RWPE1 (cell line): ENCODE results near the gene CTSO.

Experiments used
- CTCF ChIA-PET: fragments of 350-600 bp; sonication (Branson Sonifier 250); formaldehyde crosslinking; extraction: SDS; loops from one replicate; lab custom pipeline; 2021; lab: Yijun Ruan, JAX
- POLR2A ChIA-PET: fragments of 400-600 bp; formaldehyde crosslinking; extraction: SDS; loops from one replicate; lab custom pipeline; 2020; ENCODE audit warnings: antibody characterized with exemption; ENCODE audit not compliant: low non-redundant PET; lab: Yijun Ruan, JAX
- DNase-seq: peaks from one replicate; pipeline ENCODE4 v3.0.0; 2012; ENCODE audit warnings: low spot score
- H3K27ac ChIP-seq: fragments of 450-650 bp; 2 replicates; pipeline ENCODE4 v1.5.1; 2017
- TF ChIP-seq, protein P1 (sequence below): fragments of 450-650 bp; conservative IDR thresholded peaks from 2 replicates; pipeline ENCODE4 v1.5.1; 2017; ENCODE audit warnings: low read depth, mild to moderate bottlenecking

CTSO gene

DNA sequence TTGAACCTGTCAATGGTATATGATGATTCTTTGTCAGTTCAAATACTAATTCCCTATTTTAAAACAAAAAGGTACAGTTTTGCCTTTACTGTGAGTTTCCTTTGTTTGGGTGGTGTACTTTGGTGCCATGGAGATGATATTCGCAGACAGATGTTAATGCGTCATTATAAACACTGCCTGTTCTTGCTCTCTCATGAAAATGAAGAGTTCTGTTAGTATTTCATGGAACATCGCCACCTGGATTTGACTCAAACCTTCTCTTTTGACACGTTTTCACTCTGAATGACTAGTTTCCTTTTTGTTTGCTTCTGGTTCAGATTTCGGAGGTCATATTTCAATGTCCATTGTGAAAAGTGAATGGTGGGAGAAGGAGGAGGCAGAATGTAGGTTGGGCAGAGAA, 6.9 kb upstream of the CTSO start:
- ChIA-PET CTCF (no interaction called here), POLR2A (no interaction called here)
- TF ChIP-seq, protein P1, sequence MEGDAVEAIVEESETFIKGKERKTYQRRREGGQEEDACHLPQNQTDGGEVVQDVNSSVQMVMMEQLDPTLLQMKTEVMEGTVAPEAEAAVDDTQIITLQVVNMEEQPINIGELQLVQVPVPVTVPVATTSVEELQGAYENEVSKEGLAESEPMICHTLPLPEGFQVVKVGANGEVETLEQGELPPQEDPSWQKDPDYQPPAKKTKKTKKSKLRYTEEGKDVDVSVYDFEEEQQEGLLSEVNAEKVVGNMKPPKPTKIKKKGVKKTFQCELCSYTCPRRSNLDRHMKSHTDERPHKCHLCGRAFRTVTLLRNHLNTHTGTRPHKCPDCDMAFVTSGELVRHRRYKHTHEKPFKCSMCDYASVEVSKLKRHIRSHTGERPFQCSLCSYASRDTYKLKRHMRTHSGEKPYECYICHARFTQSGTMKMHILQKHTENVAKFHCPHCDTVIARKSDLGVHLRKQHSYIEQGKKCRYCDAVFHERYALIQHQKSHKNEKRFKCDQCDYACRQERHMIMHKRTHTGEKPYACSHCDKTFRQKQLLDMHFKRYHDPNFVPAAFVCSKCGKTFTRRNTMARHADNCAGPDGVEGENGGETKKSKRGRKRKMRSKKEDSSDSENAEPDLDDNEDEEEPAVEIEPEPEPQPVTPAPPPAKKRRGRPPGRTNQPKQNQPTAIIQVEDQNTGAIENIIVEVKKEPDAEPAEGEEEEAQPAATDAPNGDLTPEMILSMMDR, result no peak
- H3K27ac ChIP-seq, result no peak overlapping the region
- DNase-seq, result peak; percentile 8

DNA sequence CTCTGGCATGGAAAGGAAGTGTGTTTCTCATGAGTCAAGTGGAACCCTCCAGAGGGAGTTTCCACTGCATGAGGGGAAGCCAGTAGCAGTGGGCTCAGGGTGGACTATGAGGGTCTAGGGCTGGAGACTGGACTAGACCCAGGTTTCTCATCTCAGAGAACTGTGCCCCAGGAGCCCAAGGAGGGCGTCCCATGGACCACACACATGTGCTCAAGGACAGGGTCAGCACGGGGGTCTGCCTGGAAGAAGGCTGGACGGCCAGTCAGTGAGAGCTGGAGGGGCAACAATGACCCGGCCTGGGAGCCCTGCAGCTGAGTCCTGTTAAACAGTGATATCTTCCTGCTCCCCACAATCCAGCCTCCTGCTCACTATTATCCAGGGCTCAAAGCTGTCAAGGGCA, 5.8 kb upstream of the CTSO start:
- TF ChIP-seq, protein P1, result no peak
- DNase-seq, result no peak
- ChIA-PET POLR2A (no interaction called here), CTCF (interaction anchor here (0.5 kb wide), 1 partner anchor 1185 kb away, joined by 4 read pairs; no protein-coding TSS in a partner anchor)
- H3K27ac ChIP-seq, result peak overlapping the region; percentile 32; the same call in 1 of the 2 replicates

DNA sequence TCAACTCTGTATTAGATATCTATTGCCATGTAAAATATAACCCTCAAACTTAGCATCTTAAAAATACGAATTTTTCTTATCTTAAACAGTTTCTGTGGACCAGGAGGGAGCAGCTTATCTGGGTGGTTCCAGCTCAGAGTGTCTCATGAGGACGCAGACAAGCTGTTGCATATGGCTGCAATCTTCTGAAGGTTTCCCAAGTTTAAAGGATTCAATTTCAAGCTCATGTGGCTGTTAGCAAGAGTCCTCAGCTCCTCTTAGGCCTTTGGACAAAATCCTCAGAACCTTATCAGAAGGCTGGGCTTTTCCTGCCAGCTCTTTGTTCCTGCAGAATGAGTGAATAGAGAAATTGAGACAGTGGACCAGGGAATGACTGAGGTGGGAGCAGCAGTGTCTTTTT, 2.8 kb upstream of the CTSO start:
- ChIA-PET POLR2A (no interaction called here), CTCF (no interaction called here)
- TF ChIP-seq, protein P1, result no peak
- DNase-seq, result no peak
- H3K27ac ChIP-seq, result no peak overlapping the region

DNA sequence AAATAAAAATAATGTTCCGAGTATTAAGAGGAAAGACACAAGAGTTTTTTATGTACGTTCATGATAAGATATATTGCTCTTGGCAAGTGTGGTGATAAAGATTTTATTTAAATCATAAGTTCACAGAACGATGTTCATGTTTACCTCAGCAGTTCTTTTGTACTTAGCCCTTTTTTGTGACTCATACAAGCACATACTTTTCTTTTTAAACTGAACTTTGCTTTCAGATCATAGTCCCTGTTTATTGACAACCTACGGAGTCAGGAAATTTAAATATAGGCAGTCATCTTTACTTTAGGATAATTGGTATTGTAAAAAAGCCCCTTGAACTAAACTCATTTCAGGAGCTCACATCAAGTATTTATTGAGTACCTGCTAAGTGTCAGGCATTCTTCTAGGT, 1.3 kb upstream of the CTSO start:
- ChIA-PET POLR2A (no interaction called here), CTCF (no interaction called here)
- no peak overlapping the region for H3K27ac ChIP-seq
- DNase-seq, result no peak
- TF ChIP-seq, protein P1, result no peak

DNA sequence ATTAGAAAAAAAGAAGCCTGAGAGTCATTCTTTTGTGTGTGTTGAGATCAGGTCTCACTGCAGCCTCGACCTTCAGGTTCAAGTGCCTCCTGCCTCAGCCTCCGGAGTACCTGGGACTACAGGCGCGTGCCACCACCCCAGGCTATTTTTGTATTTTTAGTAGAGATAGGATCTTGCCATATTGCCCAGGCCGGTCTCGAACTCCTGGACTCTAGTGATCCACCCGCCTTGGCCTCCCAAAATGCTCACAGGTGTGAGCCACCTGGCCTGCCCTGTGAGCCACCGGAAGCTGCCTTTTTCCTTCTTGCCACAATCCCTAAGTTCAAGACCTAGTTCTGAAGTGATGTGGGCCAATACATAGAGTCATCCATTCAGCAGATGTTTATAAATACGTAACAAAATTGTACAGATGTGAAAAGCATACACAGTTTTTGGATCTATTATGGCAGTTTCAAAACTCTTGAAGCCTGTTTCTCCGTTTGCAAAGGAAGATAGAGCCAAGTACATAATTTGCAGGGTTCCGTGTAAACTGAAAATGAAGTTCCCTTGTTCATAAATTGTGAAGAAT, 536 bp upstream of the CTSO start:
- H3K27ac ChIP-seq, result peak overlapping the region; percentile 89
- TF ChIP-seq, protein P1, result no peak
- POLR2A ChIA-PET, result no interaction called here
- CTCF ChIA-PET, result interaction anchor here (0.7 to 1.7 kb wide), 2 partner anchors 144 to 149 kb away, joined by 3 to 6 read pairs; no protein-coding TSS in a partner anchor
- DNase-seq, result no peak

DNA sequence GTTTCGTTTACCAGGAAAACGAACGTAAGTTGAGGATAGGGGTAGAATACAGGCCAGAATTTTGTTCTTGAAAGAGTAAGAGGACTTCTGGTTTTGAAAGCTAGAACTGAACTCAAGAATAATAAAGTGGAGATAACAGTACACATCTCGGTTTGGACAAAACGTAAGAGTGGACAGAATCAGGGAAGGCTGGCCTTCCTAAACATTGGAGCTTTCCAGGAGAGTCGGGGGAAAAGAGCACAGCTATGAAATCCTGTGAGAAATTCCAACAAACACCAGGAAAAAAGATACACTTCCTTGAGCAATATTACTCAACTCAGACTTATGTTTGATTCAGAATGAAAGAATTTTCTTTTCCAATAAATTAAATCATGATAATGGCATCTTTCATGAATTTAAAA, 1.2 kb downstream of the CTSO start:
- ChIA-PET CTCF (interaction anchor here (0.6 to 1.3 kb wide), 6 partner anchors 10 to 548 kb away, joined by 3 to 7 read pairs (median 4); no protein-coding TSS in a partner anchor), POLR2A (no interaction called here)
- no peak overlapping the region for H3K27ac ChIP-seq
- TF ChIP-seq, protein P1, result no peak
- no peak for DNase-seq
